HG02870 (cell line): Measurements from ENCODE around the gene ARHGAP45.

Source experiments
- ATAC-seq: cut with Tn5 transposase; IDR thresholded peaks from one replicate; pipeline ENCODE4 v1.9.1; 2021; ENCODE audit warnings: mild to moderate bottlenecking, moderate library complexity; ENCODE audit not compliant: unreplicated experiment

Gene ARHGAP45

DNA sequence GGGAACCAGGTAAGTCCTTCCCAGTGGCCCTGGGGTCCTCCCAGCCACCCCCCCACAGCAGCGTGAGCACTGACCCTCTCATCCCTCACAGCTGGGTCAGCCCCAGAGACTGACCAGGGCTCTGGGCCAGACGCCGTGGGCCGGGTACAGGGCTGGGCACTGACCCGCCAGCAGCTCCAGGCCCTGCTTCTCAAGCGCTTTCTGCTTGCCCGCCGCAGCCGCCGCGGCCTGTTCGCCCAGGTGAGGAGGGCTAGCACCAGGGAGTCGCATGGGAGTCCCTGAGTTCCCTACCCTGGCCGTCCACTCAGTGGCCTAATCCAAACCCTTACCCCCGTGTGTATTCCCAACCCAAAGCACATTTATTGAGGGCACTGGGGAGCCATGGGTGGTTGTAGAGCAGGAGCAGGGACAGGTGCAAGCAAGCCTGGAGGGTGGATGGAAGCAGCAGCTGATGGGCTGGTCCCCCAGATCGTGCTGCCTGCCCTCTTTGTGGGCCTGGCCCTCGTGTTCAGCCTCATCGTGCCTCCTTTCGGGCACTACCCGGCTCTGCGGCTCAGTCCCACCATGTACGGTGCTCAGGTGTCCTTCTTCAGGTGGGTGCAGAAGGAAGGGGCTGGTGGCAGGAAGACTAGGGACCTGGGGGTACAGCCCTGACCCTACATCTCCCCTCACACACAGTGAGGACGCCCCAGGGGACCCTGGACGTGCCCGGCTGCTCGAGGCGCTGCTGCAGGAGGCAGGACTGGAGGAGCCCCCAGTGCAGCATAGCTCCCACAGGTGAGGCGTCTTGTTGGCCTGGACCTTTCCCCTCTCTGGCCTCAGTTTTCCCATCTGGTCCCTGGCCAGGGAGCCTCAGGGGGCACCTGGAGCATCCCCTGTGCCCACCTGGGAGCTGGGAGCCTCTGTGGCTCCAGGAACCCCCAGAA lies 12.6 kb upstream of the ARHGAP45 start:
- ATAC-seq: no peak

DNA sequence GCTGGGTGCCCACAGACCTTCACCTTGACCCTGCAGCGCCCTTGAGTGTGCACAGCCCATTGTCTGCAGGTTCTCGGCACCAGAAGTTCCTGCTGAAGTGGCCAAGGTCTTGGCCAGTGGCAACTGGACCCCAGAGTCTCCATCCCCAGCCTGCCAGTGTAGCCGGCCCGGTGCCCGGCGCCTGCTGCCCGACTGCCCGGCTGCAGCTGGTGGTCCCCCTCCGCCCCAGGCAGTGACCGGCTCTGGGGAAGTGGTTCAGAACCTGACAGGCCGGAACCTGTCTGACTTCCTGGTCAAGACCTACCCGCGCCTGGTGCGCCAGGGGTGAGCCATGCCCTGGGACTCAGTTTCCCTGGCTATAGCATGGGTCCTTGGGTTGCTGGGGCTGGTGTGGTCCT lies 11.9 kb upstream of the ARHGAP45 start:
- no peak for ATAC-seq

DNA sequence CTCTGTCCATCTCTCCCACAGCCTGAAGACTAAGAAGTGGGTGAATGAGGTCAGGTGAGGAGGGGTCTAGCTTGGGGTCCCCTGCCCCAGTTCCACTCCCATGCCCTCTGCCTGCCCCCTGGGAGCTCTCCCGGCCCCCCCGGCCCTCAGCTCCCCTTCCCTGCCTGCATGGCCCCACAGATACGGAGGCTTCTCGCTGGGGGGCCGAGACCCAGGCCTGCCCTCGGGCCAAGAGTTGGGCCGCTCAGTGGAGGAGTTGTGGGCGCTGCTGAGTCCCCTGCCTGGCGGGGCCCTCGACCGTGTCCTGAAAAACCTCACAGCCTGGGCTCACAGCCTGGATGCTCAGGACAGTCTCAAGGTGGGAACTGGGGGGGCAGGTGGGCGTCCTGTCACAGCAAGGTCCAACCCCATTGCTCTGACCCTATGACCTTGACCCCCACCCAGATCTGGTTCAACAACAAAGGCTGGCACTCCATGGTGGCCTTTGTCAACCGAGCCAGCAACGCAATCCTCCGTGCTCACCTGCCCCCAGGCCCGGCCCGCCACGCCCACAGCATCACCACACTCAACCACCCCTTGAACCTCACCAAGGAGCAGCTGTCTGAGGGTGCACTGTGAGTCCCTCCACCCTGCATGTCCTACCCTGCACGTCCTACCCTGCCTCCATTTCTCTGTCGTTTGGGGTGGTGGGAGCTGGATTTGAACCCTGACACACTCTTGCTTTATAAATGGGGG lies 10.9 kb upstream of the ARHGAP45 start:
- ATAC-seq: no peak

DNA sequence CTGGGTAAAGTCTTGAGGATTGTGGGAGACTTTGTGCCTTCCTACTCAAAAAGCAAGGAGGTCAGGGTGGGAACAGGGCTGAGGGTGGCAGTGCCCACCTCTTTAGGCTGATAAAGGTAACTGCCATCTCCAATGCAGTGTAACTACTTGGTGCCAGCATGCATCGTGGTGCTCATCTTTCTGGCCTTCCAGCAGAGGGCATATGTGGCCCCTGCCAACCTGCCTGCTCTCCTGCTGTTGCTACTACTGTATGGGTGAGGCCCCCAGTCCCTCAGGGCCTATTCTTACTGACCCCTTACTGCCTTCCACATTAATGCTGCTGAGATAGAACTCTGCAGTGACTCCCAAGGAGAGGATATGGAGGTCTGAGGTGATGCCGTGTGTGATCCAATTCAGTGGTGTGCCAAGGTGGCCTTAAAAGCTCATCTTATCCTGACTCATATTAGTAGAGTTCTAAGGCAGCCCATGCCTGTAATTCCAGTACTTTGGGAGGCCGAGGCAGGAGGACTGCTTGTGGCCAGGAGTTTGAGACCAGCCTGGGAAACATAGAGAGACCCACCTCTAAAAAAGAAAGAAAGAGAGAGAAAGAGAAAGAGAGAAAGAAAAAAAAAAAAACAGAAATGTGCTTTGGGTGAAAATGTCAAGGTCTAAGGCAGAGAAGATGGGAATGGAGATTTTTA lies 9.7 kb upstream of the ARHGAP45 start:
- ATAC-seq: no peak

DNA sequence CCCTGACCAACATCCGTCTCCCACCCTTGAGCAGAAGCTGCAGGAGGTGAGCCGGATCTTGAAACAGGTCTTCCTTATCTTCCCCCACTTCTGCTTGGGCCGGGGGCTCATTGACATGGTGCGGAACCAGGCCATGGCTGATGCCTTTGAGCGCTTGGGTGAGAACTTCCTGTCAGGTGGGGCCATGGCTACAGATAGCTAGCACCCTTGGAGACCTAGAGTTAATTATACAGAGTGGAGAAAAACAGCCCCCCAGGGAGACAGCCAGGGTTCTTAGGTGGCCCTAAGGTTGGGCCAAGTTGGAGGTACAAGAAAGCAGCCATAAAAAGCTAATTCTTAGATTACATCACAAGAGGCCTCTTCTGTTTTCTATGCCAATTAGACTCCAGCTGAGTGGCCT lies 8.9 kb upstream of the ARHGAP45 start:
- no peak for ATAC-seq

DNA sequence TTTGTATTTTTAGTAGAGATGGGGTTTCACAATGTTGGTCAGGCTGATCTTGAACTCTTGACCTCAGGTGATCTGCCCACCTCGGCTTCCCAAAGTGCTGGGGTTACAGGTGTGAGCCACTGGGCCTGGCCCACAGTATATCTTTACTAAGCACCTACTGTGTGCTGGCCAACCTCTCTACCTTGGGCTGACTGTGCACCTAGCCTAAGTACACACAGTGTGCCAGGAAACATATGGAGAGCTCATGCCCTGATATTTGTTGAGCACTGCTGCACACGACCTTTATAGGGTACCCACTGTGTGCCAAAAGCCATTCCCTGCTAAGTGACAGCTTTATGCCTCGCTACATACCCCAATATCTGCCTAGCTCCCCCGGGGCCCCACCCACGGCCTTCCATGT lies 6.3 kb upstream of the ARHGAP45 start:
- ATAC-seq: no peak

DNA sequence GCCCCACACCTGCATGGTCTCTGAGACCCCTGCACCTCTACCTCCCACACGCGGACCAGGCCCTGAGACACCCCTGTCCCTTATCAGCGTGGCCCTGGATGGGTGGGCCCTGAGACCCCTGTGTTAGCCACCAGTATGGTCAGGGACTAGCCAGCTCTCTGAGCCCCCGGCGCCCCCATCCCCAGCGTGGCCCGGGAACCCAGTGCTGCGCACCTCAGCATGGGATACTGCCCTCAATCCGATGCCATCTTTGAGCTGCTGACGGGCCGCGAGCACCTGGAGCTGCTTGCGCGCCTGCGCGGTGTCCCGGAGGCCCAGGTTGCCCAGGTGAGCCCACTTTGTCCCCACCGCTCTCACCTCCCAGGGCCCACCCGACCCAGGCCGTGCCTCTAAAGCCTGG lies 5.0 kb upstream of the ARHGAP45 start:
- ATAC-seq: no peak

DNA sequence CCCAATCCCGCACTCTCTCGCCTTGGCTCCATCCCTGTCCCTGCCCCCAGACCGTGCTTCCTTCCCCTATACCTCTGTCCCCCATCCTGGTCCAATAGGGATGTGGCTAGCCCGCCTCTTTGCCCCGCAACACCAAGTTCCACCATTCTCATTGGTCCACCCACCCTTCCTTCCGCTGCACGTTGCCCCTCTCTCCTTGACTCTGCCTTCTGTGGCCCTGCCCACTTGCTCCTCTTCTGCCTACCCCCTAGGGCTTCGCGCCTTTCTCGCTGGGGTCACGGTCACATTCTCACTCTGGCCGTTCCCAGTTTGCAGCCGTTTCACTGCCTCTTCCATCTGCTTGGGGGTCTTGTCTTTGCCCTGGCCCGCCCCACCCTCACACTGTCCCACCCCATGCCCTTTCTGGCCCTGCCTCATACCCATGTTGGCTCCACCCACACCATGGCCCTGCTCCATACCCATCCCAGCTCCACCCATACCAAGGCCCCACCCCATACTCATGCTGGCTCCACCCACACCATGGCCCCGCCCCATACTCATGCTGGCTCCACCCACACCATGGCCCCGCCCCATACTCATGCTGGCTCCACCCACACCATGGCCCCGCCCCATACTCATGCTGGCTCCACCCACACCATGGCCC lies 4.5 kb upstream of the ARHGAP45 start:
- ATAC-seq: no peak

DNA sequence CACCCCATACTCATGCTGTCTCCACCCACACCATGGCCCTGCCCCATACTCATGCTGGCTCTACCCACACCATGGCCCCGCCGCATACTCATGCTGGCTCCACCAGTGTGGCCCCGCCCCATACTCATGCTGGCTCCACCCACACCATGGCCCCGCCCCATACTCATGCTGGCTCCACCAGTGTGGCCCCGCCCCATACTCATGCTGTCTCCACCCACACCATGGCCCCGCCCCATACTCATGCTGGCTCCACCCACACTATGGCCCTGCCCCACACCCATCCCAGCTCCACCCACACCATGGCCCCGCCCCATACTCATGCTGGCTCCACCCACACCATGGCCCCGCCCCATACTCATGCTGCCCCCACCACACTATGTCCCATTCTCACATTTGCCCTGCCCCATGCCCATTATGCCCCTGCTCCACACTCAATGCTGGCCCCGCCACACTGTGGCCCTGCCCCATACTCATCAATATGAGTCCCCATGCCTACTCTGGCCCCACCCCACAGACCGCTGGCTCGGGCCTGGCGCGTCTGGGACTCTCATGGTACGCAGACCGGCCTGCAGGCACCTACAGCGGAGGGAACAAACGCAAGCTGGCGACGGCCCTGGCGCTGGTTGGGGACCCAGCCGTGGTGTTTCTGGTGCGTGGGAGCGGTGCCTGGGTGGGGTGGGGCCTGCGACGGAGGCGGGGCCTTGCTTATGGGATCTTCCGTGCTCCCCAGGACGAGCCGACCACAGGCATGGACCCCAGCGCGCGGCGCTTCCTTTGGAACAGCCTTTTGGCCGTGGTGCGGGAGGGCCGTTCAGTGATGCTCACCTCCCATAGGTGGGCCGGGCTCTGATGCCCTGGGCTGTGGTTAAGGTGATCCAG lies 3.7 kb upstream of the ARHGAP45 start:
- no peak for ATAC-seq

DNA sequence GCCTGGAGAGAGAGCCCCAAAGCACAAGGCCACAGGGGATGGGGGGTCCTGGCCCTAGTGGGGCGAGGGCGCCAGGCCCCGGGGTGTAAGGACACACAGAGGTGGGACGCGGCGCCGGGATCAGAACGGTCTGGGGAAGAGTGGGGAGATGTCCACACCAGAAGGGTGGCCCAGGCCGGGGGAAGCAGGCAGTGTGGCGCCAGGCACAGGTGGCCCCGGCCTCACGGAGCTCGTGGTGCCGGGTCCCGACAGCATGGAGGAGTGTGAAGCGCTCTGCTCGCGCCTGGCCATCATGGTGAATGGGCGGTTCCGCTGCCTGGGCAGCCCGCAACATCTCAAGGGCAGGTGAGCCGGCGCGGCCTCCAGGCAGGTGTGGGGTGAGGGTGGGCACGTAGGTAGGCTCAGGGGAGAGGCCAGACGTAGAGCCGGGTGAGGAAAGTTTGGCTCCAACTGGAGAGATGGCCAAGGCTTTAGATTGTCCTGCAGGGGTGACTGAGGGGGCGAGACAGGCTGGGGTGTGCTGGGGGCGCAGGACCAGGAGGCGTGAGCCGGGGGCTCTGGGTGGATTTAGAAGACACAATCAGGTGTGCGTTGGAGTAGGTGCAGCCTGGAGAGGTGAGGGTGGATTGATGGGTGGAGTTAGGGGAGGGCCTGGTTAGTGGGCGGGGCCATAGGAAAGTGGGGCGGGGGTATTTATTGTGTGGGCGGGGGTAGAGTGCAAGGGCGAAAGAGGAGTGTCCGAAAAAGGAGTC lies 2.9 kb upstream of the ARHGAP45 start:
- no peak for ATAC-seq

DNA sequence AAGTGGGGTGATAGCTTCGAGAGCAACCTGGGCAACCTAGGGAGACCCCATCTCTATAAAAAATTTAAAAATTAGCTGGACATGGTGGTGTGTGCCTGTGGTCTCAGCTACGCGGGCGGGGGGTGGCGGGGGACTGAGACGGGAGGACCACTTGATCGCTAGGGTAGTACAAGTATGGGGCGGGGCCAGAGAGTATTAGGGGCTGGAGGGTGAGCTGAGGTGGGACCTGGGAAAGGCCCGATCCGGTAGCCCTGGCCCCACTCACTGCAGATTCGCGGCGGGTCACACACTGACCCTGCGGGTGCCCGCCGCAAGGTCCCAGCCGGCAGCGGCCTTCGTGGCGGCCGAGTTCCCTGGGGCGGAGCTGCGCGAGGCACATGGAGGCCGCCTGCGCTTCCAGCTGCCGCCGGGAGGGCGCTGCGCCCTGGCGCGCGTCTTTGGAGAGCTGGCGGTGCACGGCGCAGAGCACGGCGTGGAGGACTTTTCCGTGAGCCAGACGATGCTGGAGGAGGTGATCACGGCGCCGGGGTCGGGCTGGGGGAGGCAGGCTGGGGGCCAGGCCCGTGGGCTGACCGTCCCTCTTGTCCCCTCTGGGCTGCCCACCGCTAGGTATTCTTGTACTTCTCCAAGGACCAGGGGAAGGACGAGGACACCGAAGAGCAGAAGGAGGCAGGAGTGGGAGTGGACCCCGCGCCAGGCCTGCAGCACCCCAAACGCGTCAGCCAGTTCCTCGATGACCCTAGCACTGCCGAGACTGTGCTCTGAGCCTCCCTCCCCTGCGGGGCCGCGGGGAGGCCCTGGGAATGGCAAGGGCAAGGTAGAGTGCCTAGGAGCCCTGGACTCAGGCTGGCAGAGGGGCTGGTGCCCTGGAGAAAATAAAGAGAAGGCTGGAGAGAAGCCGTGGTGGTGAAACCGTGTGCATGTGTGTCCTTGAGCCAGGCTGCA lies 2.0 kb upstream of the ARHGAP45 start:
- ATAC-seq: no peak

DNA sequence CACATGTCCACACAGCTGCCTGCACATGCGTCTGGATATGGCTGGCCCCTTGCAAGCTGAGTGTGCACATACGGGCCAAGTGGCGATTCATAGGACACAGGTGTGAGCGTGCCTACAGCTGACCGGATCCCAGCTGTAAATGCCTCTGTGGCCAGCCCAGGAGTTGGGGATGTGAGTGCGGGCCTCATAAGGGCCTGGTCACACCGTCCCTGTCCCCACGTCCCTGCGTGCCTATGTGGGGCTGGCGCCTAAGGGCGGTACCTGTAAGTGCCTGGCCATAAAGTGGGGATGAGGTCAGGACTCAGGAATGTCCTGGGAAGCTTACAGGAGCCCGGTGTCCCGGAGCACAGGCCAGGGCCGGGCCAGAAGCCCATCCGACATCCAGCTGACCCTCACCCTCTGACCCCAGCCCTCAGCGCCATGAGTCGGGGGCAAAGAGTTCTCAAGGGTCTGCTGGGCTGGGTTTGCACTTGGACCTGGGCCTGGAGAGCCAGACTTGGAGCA lies 1.3 kb upstream of the ARHGAP45 start:
- no peak for ATAC-seq

DNA sequence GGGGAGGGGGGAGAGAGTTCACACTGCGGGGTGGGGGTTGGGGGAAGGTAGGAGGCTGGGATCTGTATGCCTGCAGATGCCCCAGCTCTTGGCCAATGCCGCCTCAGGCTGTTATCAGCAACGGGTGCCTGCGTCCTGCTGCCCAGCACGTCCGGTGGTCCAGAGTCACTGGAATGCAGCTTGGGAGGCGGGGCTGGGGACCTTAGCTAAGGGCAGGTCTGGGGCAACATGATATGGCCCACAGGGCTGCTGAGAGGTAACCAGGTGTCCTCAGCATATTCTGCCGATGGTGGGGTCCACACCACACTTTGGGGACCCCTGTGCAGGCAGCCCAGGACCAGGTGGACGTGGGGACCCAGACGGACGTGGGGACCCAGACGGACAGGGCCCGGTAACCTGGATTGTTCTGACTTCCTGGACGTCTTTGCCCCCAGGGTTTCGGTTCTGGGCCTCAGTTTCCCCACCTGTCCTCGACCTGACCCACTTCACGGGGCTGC lies 668 bp upstream of the ARHGAP45 start:
- ATAC-seq: no peak

DNA sequence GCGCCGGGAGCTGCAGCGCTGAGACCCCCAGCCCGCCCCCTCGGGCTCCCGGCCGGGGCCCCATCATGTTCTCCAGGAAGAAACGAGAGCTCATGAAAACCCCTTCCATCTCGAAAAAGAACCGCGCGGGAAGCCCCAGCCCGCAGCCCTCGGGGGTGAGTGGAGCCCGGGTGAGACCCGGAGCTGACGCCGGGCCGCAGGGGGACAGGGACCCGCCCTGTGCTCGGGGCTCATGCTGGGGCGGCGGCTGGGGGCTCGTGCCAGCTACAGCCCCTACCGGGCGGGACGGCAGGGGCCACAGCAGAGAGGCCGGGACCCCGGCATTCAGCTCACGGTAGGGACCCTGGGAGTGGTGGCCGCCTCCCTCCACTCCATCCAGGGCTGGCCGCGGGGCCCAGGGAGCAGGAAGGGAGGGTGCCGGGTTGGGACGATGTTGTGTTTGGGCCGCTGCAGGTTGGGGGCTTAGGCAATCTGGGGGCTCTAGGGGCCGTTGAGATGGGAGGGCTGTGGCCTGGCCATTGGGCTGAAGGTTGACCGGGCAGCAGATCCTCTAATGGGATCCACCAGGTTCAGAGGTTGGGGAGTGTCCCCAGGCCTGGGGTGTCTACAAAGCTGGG lies 482 bp downstream of the ARHGAP45 start:
- no peak for ATAC-seq

DNA sequence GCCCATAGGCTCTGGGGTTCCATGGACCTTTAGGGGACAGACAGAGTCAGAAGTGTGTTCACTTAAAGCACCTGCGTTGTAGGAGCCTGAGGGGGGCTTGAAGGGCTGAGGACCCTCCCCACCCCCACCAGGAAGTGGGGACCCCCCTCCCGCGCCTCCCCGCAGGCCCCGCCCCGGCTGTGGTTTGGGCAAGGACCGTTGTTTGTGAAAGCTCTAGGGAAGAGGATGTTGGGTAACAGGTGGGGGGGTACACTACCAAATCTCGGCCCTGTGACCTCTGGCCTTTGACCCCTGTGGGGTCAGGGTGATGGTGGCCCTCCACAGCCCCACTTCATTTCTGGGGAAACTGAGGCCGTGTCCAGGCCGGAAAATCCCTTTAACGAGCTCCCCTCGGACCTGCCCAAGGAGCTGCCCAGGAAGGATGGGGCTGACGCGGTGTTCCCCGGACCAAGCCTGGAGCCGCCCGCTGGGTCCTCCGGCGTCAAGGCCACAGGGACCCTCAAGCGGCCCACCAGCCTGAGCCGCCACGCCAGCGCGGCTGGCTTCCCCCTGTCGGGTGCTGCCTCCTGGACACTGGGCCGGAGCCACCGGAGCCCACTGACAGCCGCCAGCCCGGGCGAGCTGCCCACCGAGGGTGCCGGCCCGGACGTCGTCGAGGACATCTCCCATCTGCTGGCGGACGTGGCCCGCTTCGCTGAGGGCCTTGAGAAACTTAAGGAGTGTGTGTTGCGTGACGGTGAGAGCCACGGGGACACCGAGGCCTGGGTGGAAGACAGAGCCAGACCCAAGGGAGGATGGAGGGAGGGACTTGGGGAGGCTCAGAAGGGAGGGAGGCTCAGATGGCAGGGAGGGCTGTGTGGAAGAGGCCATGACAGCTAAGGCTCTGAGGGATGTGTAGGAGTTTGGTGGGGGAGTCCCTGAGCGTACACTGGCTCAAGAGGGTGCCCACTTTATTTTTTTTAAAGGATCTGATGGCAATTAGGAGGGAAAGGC lies 1.3 kb downstream of the ARHGAP45 start:
- ATAC-seq: no peak

DNA sequence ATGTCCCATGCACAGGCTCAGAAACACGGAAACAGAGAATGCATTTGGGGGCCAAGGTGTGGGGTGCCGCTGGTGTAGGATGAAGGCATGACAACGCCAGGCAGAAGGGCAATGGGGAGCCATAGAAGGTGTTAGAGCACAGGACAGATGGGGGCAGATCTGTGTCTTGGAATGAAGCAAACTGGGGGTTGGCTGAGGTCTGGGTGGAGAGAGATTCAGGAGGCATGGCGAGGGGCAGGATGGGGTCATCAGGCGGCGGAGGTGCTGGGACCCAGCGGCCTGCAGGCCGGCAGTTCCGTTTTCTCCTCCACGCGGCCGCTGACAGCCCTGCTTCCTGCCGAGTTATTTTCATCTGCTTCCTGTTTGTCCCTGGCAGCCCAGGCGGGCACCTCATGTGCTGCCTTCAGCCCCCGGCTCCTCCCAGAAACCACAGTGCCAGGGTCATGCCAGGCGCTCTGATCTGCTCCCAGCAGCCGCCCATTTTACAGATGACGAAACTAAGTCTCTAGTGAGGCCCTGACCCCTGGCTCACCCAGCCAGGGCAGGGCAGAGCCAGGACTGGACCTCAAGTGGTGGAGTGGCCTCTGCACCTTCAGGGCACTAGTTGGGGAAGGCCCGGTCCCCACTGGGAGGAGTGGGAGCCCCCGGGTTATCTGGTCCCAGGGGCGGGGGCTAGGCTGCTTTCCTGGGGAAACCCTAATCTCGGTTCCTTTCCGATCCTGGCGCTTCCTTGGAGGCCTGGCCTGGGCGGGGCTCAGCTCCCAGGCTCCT lies 2.2 kb downstream of the ARHGAP45 start:
- ATAC-seq: no peak
